CD4-positive, alpha-beta T cell treated with Interleukin-21 for 1 hour (primary cell): ENCODE results near the gene SPAG16.
"Not testable (repeated sequence)": the region's sequence is repeated elsewhere in the genome, so short reads cannot be mapped to it uniquely, and the experiment has no call there.

Source experiments
- DNase-seq: peaks from one replicate; pipeline ENCODE4 v3.0.0-alpha.2; 2020

SPAG16 gene

GRCh38 chr2:213559053-213559452 is 274.8 kb downstream of the SPAG16 start:
- DNase-seq, result no peak

DNA sequence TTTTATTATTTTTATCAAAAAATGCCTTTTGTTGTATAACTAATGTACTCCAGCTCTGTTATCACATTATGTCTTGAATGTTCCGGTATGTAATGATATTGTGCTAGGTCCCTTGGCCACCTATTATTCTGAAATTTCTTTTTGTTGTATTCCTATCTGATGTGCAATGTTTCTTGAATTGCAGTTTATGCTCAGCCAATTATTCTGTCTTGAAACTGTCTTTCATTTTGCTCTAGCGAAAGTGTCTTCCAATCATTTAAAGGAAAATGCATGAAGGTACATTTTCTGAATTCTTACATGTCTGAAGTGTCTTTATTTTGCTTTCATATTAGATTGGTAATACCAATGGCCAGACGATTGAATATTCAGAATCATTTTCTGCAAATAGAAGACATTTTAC is 277.5 kb downstream of the SPAG16 start:
- DNase-seq, result no peak

- no peak for DNase-seq
Measured at GRCh38 chr2:213562539-213563180, 278.4 kb downstream of the SPAG16 start.

DNA sequence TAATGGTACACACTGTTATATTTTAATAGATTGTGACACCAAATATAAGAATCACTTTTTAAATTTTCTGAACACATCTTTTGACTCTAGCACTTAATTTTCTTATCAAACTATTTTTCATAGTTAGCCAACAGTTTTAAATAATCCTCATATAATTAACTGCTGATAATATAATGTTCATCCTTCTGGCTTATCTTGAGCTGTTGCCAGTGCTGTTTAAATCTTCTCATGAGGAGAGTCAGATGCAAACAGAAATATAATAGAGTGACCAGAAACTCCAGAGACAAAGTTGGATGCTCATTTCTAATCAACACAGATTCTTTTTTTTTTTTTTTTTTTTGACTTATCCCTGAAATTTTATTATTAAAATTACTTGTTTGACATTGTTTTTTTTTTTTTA is 282.6 kb downstream of the SPAG16 start:
- no peak for DNase-seq

DNA sequence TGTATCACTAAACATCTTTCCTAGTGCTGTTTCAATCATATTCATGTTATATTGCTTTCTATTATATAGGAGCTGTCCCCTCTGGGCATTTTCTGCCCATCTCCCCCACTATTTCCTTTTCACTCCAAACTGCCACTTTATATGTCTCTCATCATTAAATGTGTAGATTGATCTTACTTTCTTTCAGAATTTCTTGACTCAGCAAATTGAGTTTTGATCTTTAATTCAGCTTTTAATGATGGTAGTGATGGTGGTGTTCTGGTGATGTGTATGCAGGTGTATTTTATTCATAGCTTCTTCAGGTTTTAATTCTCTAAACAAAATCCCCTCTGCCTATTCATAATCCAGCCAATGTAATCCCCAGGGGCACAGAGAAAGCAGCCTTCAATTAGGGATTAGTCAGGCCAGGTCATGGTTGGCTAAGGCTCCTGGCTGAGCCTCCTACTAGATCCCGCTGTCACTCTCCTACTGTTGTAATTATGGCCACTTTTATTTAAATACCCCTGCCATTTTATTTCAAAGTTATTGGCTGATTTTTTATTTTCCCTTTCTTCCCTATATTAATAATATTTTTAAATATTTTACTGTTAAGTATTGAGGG is 325.4 kb downstream of the SPAG16 start:
- DNase-seq, result no peak

DNA sequence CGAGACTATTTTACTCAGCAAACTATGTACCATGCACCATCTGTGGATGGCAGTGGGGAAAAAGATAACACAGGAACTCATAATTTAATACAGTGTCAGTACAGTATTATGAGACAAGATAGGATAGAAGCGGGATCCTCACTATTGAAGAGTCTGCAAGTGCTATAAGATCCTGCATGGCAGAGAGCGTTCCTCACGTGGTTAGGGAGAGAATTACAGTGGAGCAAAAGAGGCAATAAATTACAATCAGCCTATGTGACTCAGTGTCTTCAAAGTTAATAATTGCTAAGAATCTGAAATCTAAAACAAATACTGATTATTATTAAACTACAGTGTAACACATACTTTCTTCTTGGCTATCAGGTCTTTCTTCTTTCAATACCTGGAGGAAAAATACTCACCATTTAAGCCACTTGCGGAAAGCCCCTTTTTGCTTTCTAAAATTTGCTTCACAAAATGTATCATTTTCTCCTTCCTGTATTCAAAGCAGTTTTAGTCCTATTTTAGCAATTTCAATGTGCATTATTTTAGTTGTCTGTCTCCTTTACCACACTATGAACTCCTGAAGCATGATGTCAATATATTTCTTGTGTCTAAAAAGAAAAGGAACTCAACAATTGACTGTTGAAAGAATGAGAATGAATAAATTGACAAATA is 342.9 kb downstream of the SPAG16 start:
- no peak for DNase-seq

DNA sequence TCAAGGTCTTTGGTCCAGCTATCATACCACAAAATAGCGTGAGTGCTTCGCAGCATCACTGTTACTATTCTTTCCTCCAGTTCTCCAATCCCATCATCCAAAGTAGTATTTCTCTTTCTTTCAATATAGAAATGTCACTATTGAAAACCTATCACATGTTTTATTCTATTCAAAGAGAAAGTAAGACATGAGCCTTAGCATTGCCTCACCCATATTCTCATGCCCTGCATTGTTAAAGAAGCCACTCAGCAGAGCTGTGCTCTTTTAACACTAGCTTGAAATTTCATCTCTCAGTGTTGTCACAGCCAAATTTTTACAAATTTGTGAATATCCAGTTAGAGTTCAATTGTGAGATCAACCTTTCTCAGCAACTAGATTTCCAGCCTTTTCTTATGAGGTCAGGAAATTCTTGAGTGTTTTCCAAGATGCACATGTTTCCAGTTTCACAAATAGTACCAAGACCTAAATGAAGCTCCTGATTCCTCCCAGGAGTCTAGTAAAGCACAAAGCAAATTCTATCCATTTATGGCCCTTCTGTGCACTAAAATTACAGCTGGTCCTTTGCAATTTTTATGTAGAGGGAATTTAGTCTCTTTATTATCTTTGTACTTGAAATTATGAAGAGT is 343.7 kb downstream of the SPAG16 start:
- DNase-seq, result no peak

DNA sequence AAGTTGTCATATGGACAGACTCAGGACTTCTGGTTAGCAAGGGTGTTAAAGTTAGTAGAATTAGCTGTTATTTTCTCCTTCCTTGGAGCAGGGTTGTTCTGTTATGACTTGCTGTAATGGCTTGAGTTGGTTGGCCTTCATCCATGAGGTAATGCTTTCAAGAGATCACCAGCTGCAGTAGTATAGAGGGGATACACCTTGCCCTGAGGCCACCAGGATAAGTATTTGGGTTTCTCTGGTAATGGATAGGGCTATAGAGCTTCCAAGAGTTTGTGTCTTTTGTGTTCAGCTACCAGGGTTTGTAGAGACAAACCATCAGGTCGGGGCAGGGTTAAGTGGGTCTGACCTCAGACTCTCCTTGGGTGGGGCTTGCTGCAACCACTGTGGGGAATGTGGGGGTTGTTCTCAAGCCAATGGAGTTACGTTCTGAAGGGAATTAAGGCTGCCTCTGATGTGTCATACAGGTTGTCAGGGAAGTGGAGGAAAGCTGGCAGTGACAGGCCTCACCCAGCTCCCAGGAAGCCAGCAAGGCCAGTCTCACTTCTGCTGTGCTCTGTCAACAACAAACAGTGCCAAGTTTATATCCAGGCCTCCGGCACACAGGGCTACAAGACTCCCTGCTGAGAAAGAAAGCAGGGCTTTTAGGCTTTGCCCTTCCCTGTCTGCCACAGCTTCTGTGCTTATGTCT is 356.6 kb downstream of the SPAG16 start:
- no peak for DNase-seq

- DNase-seq, result no peak
Measured at GRCh38 chr2:213644926-213645325, 360.7 kb downstream of the SPAG16 start.

- DNase-seq, result no peak
Measured at GRCh38 chr2:213649176-213649575, 364.9 kb downstream of the SPAG16 start.

- DNase-seq, result no peak
Measured at GRCh38 chr2:213664817-213665216, 380.6 kb downstream of the SPAG16 start.

DNA sequence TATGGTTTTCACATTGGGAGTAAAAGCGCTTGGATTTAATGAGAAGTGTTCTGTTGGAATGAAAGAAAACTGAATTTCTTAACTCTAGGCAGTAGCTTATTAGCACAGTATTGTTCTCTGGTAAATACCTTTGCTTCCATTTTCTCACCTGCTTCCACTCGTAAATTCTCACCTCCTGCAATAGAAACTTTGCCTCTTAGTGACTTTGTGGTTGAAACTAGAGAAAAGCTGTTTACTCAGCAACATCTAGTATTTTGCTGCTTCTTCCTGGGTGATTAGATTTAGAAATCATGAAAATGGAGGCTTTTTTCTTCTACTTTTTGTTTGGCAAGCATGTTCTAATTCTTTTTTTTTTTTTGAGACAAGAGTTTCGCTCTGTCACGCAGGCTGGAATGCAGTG is 385.4 kb downstream of the SPAG16 start:
- no peak for DNase-seq

GRCh38 chr2:213678437-213679218 is 394.4 kb downstream of the SPAG16 start:
- no peak for DNase-seq

GRCh38 chr2:213679894-213680293 is 395.6 kb downstream of the SPAG16 start:
- no peak for DNase-seq

GRCh38 chr2:213682276-213682675 is 398.0 kb downstream of the SPAG16 start:
- DNase-seq, result no peak

DNA sequence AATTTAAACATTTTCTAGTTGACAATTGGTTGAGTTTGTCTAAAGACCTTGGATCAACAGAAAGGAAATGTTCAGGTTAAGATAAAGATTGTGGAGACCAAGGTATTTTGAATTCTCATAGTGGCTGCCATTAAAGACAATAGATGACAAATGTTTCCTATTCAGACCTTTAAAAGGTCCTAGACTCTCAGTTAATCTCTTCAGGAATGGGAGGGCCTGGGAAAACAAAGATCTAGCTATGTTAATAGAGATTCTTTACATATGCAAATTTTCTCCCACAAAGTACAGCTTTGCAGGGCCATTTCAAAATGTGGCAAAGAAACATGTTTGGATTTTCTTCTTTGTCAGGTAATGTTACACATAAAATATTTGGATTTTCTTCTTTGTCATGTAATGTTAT is 403.9 kb downstream of the SPAG16 start:
- DNase-seq, result no peak

DNA sequence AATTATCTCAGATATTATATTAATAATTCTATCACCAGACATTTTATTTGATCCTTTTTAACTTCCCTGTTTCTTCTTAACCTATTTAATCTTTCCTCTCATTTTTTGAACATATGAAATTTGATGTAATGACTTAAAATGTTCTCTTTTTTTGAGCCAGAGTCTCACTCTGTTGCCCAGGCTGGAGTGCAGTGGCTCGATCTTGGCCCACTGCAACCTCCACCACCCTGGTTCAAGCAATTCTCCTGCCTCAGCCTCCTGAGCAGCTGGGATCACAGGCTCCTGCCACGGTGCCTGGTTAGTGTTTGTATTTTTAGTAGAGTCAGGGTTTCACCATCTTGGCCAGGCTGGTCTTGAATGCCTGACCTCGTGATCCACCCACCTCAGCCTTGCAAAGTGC is 404.6 kb downstream of the SPAG16 start:
- DNase-seq, result not testable (repeated sequence)

DNA sequence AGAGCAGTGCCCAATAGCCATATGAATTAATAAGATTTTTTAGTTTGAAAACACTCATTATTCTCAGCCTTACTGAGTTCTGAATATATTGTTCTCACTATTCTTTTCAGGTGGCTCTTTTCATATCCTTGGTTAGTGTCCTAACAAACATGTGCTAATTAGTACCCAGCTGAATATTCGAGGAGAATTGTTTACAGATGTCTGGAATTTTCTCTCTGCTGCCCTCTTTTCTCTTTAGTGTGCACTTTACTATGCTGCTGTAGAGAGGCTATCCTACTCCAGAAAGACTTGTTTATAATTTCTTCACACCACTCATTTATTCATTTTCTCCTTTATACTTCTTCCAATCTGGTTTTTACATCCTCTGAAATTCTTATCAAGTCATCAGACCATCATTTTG is 405.3 kb downstream of the SPAG16 start:
- DNase-seq, result no peak

- no peak for DNase-seq
Measured at GRCh38 chr2:213691351-213691750, 407.1 kb downstream of the SPAG16 start.

- DNase-seq, result no peak
Measured at GRCh38 chr2:213696442-213696841, 412.2 kb downstream of the SPAG16 start.

- not testable (repeated sequence) for DNase-seq
Measured at GRCh38 chr2:213701365-213701764, 417.1 kb downstream of the SPAG16 start.

GRCh38 chr2:213703406-213704098 is 419.3 kb downstream of the SPAG16 start:
- no peak for DNase-seq
